Kidney (tissue), 14 donors: ENCODE measurements around the gene MYH9. TPM values are rescaled to one million over a fixed set of nuclear protein-coding genes. Genes with fewer than 3 reads are reported as not detected.
A peak's percentile ranks its signal among the peaks of the same experiment; 100 is the strongest.

Source experiments
- DNase-seq, 5 donors: peaks; one replicate each; pipeline ENCODE4 v3.0.0-alpha.2; 2013 to 2020
- FAIRE-seq: peaks from 2 replicates; lab custom pipeline; 2012; peaks lifted over from hg19 to GRCh38; lab: Jason Lieb, UNC
- H3K27ac ChIP-seq, 2 donors: one replicate each; pipeline ENCODE4 v1.7.0; 2013; ENCODE audit warnings: low read depth in 2 of 2, low read length in 2 of 2, inconsistent platforms in 1 of 2
- H3K27me3 ChIP-seq: one replicate; pipeline ENCODE4 v1.7.1; 2013; ENCODE audit warnings: low read length, inconsistent platforms; ENCODE audit not compliant: control insufficient read depth, insufficient read depth
- H3K36me3 ChIP-seq, 3 donors: one replicate each; pipeline versions ENCODE4 v1.7.0 to v1.7.1; 2013; ENCODE audit warnings: low read length in 3 of 3, control low read depth in 1 of 3, inconsistent platforms in 1 of 3; ENCODE audit not compliant: insufficient read depth in 3 of 3, control insufficient read depth in 2 of 3
- H3K4me1 ChIP-seq, 3 donors: one replicate each; pipeline versions ENCODE4 v1.7.0 to v1.7.1; 2013; ENCODE audit warnings: low read length in 3 of 3, inconsistent platforms in 1 of 3, low read depth in 1 of 3; ENCODE audit not compliant: control insufficient read depth in 2 of 3, insufficient read depth in 2 of 3
- H3K4me3 ChIP-seq, 3 donors: one replicate each; pipeline versions ENCODE4 v1.7.0 to v1.8.1; 2013; ENCODE audit warnings: low read length in 3 of 3, control low read depth in 1 of 3, inconsistent platforms in 1 of 3
- H3K9ac ChIP-seq, 3 donors: one replicate each; pipeline versions ENCODE4 v1.7.0 to v1.7.1; 2013; ENCODE audit warnings: low read length in 3 of 3, control low read depth in 1 of 3, inconsistent platforms in 1 of 3
- H3K9me3 ChIP-seq, 3 donors: one replicate each; pipeline versions ENCODE4 v1.7.0 to v1.7.1; 2013; ENCODE audit warnings: low read length in 3 of 3, control low read depth in 1 of 3, inconsistent platforms in 1 of 3; ENCODE audit not compliant: control insufficient read depth in 2 of 3, insufficient read depth in 1 of 3
- intact Hi-C: fragments of 100-400 bp; cut with DNase I; formaldehyde crosslinking; loops from one replicate; pipeline ENCODE4 v1.11.1; 2022
- polyA plus RNA-seq: library from polyadenylated mRNA; stranded (reverse); fragments of 350-450 nt; fragmentation: Illumina TruSeq; extraction: RNeasy Lipid Tissue Mini Kit (QIAGEN cat#74804); gene quantifications from one replicate; pipeline ENCODE4 v1.2.3, GENCODE V29; 2014; ENCODE audit warnings: low read depth, low replicate concordance; ENCODE audit not compliant: insufficient read depth
- total RNA-seq: library from RNA; stranded (reverse); fragmentation: NEBNext Ultra II Directional; extraction: Animal tissue kit (Norgen Biotek cat#: 25700); gene quantifications from one replicate; pipeline ENCODE4 v1.2.1, GENCODE V29; 2021
- TF ChIP-seq, protein P1 (sequence below): IDR thresholded peaks from 3 replicates; pipeline ENCODE4 v1.5.1; 2012; ENCODE audit warnings: mild to moderate bottlenecking, moderate library complexity, borderline replicate concordance; ENCODE audit not compliant: insufficient read depth; ENCODE audit errors: extremely low read depth
- donor health status: control.
- donor health status: control.
- donor health status: control.
- donor health status: control.
- donor health status: control.
- donor health status: DM: yes; HTN: yes; CAD: no.
- donor health status: Normal renal cell carcinoma (clear cell type).

MYH9 gene
- total and polyA plus RNA-seq, 2 donors from 2014 or later: 85.2 to 655 TPM

DNA sequence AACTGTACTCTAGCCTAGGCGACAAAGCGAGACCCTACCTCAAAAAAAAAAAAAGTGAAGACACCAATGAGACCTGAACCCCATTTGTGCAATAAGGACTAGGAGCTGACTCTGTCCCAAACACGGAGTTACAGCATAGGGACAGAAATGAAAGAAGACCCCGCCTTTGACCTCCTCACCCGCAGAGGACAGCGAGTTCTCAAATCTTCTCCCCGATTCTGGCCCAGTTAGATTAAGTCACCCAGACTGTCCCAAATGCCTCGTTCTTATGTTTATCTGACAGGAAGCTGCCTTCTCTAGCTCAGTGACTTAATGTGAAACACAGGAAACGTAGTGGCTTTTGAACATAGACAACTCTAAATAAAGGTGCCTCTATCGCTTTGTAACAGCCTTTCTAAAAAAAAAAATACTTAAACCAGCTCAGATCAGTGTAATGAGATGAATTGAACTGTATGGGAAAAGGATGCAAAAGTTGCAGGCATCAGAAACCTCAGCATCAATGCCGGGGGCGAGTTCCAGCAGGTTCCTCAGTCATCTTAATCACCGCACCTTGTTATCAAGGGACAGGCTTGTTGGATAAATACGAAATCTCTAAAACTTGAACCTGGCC is 10.6 kb downstream of the MYH9 start:
- no peak for FAIRE-seq
- H3K4me1 ChIP-seq: peaks cover 3 to 43% (median 33%) of the 10 kb centered on the region in 3 donors
- peak overlapping the region; percentile 34 to 48 for H3K27ac ChIP-seq
- no peak overlapping the region for H3K4me3 ChIP-seq
- no peaks in the 10 kb centered on the region for H3K27me3 ChIP-seq
- TF ChIP-seq, protein P1, sequence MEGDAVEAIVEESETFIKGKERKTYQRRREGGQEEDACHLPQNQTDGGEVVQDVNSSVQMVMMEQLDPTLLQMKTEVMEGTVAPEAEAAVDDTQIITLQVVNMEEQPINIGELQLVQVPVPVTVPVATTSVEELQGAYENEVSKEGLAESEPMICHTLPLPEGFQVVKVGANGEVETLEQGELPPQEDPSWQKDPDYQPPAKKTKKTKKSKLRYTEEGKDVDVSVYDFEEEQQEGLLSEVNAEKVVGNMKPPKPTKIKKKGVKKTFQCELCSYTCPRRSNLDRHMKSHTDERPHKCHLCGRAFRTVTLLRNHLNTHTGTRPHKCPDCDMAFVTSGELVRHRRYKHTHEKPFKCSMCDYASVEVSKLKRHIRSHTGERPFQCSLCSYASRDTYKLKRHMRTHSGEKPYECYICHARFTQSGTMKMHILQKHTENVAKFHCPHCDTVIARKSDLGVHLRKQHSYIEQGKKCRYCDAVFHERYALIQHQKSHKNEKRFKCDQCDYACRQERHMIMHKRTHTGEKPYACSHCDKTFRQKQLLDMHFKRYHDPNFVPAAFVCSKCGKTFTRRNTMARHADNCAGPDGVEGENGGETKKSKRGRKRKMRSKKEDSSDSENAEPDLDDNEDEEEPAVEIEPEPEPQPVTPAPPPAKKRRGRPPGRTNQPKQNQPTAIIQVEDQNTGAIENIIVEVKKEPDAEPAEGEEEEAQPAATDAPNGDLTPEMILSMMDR: no peak
- H3K9ac ChIP-seq: no peak overlapping the region
- intact Hi-C loops: no loop called here
- DNase-seq: no peak
- H3K9me3 ChIP-seq: no peaks in the 10 kb centered on the region
- peaks cover 0 to 3% (median 3%) of the 10 kb centered on the region in 3 donors for H3K36me3 ChIP-seq

DNA sequence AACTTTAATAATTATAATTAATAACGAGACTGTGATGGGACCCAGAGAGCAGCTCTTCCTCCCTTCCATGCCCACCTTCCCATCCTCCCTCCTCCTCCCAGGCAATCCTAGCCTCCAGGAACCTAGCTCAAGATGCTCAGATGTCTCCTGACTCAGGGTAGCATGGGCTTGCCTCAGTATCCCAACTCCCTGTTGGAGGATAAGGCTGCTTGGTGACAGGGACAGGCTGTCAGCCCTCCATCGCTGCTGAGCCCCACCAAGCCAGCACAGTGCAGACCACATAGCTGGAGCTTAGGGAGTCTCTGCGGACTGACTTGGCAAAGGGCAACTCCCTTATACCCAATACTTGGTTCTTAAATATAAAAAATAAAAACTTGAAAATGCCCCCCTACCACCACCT is 11.5 kb downstream of the MYH9 start:
- intact Hi-C loops: no loop called here
- no peak for FAIRE-seq
- H3K36me3 ChIP-seq: peaks cover 0 to 3% (median 0%) of the 10 kb centered on the region in 3 donors

DNA sequence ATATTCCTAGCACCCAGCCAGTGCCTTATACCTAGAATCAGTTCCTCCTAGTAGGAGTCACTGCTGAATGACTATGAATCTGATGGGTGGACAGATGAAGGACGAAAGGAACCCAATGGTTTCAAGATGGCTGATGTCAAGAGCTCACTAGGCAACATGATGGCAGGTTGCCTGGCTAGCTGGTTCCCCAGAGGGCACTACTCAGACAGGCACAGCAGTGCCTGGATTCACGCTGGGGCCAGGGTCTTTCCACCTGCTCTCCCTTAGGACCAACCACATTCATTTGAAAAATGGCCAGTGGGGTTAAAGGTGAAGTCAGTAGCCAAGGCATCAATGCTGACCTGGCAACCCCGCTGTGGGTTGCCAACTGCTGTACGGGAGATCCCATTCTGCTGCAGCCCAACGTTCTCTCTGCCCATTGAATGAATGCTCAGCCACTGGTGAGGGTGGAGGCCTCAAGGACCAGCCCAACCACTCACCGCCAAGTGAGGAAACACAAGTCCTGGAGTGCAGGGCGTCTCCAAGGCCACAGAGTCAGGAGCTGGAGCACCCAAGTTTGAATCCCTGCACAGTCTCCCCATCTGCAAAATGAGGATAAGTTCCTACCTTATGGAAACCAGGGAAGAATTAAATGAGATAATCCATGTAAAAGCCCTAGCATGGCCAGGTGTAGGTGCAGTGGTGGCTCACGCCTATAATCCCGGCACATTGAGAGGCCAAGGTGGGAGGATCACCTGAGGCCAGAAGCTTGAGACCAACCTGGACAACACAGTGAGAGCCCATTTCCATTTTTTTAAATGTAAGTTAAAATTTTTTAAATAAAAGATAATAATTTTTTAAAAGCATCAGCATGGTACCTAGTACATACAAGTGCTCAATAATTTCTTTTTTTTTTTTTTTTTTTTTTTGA is 12.4 kb downstream of the MYH9 start:
- TF ChIP-seq, protein P1: no peak
- peaks cover 5 to 52% (median 46%) of the 10 kb centered on the region in 3 donors for H3K4me1 ChIP-seq
- DNase-seq: no peak

More for the DNA sequence above, 11.5 kb downstream of the MYH9 start:
- H3K4me3 ChIP-seq: no peak overlapping the region
- H3K27ac ChIP-seq: peak overlapping the region in 1 of 2 donors; percentile 26
- no peaks in the 10 kb centered on the region for H3K9me3 ChIP-seq
- H3K27me3 ChIP-seq: no peaks in the 10 kb centered on the region
- H3K4me1 ChIP-seq: peaks cover 3 to 44% (median 39%) of the 10 kb centered on the region in 3 donors
- TF ChIP-seq, protein P1: no peak
- no peak overlapping the region for H3K9ac ChIP-seq
- DNase-seq: no peak

More for the DNA sequence above, 12.4 kb downstream of the MYH9 start:
- H3K27ac ChIP-seq: peak overlapping the region; percentile 36 to 85
- H3K36me3 ChIP-seq: peaks cover 0 to 3% (median 0%) of the 10 kb centered on the region in 3 donors
- H3K9ac ChIP-seq: no peak overlapping the region
- H3K4me3 ChIP-seq: no peak overlapping the region
- no peak for FAIRE-seq
- no peaks in the 10 kb centered on the region for H3K9me3 ChIP-seq
- no peaks in the 10 kb centered on the region for H3K27me3 ChIP-seq
- intact Hi-C loops: no loop called here
